K562 (cell line): Measurements from ENCODE around the gene PFKL. TPM values are rescaled to one million over a fixed set of nuclear protein-coding genes. Genes with fewer than 3 reads are reported as not detected.

Experiments used
- ATAC-seq: fragments of 200-7000 bp; cut with Tn5 transposase; 3 replicates; pipeline ENCODE4 v1.9.1; 2020; ENCODE audit warnings: moderate library complexity
- BruUV-seq: library from RNA; stranded (reverse); fragments of 400-500 nt; replicated peaks from 2 replicates; lab custom pipeline; 2021; lab: Mats Ljungman, UMichigan
- CTCF ChIA-PET: fragments of 300-600 bp; formaldehyde crosslinking; extraction: SDS; loops from one replicate; lab custom pipeline; 2021; ENCODE audit warnings: low intra/inter-chr PET ratio; lab: Yijun Ruan, JAX
- POLR2A ChIA-PET: fragments of 300-600, 350-650 bp; sonication (Branson Sonifier 250); formaldehyde crosslinking; extraction: SDS; loops from one replicate; lab custom pipeline; 2021; ENCODE audit warnings: antibody characterized with exemption, inconsistent platforms; lab: Yijun Ruan, JAX
- DNase-seq, 4 experiments: peaks; one replicate each; pipeline versions ENCODE4 v3.0.0 to v3.0.0-alpha.2; 2011 to 2018; ENCODE audit warnings: low spot score in 3 of 4, mixed read lengths in 3 of 4; ENCODE audit errors: extremely low read depth in 1 of 4
- FAIRE-seq: peaks from 2 replicates; lab custom pipeline; 2011; peaks lifted over from hg19 to GRCh38; lab: Jason Lieb, UNC
- H2AFZ ChIP-seq: 2 replicates; pipeline ENCODE4 v1.6.0; 2011; ENCODE audit warnings: low read depth, low read length, control low read depth, inconsistent platforms
- H3K27ac ChIP-seq: fragments of 200-600 bp; 3 replicates; pipeline ENCODE4 v1.8.0; 2011; ENCODE audit warnings: low read depth, mild to moderate bottlenecking, control low read depth, inconsistent platforms, low read length, moderate library complexity, mixed read lengths; ENCODE audit errors: extremely low read depth
- H3K27me3 ChIP-seq, 2 experiments: fragments of 300-600 bp in 1 of 2; 2 replicates in 1 of 2; 3 replicates in 1 of 2; pipeline versions ENCODE4 v1.6.0 to v1.8.0; 2011; ENCODE audit warnings: inconsistent platforms in 2 of 2, low read length in 2 of 2, mild to moderate bottlenecking in 1 of 2, mixed read lengths in 1 of 2, moderate library complexity in 1 of 2; ENCODE audit not compliant: control insufficient read depth in 2 of 2, insufficient read depth in 2 of 2
- H3K36me3 ChIP-seq: fragments of 300-600 bp; 3 replicates; pipeline ENCODE4 v1.8.0; 2011; ENCODE audit warnings: mild to moderate bottlenecking, low read length, inconsistent platforms; ENCODE audit not compliant: control insufficient read depth, insufficient read depth
- H3K4me1 ChIP-seq, 2 experiments: fragments of 200-600 bp in 1 of 2; replicated peaks in 1 of 2; 2 replicates in 1 of 2; 3 replicates in 1 of 2; pipeline versions ENCODE4 v1.5.1 to v1.8.0; 2011; ENCODE audit warnings: inconsistent platforms in 2 of 2, low read length in 2 of 2, mild to moderate bottlenecking in 1 of 2, mixed read lengths in 1 of 2, moderate library complexity in 1 of 2; ENCODE audit not compliant: control insufficient read depth in 2 of 2, insufficient read depth in 2 of 2
- H3K4me2 ChIP-seq: 2 replicates; pipeline ENCODE4 v1.6.1; 2011; ENCODE audit warnings: low read length, control low read depth, inconsistent platforms, mixed read lengths; ENCODE audit not compliant: insufficient read depth
- H3K4me3 ChIP-seq: fragments of 200-600 bp; sonication (generic), shearing (Covaris generic); 2 replicates; pipeline ENCODE4 v1.5.1; 2016; ENCODE audit warnings: control low read depth, inconsistent platforms
- H3K79me2 ChIP-seq: fragments of 200-600 bp; 3 replicates; pipeline ENCODE4 v1.8.0; 2011; ENCODE audit warnings: low read length, inconsistent platforms; ENCODE audit not compliant: control insufficient read depth, insufficient read depth
- H3K9ac ChIP-seq, 2 experiments: 2 replicates each; pipeline versions ENCODE4 v1.6.0 to v1.6.1; 2011; ENCODE audit warnings: low read depth in 2 of 2, low read length in 2 of 2, control low read depth in 1 of 2, inconsistent platforms in 1 of 2, mild to moderate bottlenecking in 1 of 2, mixed read lengths in 1 of 2; ENCODE audit not compliant: insufficient read depth in 1 of 2
- H3K9me1 ChIP-seq: one replicate; pipeline ENCODE4 v1.6.0; 2011; ENCODE audit warnings: inconsistent platforms, mild to moderate bottlenecking, low read length, moderate library complexity; ENCODE audit not compliant: control insufficient read depth, insufficient read depth
- H3K9me3 ChIP-seq: replicated peaks from 2 replicates; pipeline ENCODE4 v1.5.1; 2011; ENCODE audit warnings: low read depth, low read length, inconsistent platforms; ENCODE audit not compliant: control insufficient read depth, insufficient read depth
- H4K20me1 ChIP-seq: replicated peaks from 2 replicates; pipeline ENCODE4 v1.6.1; 2011; ENCODE audit warnings: low read length, inconsistent platforms, mixed read lengths; ENCODE audit not compliant: control insufficient read depth, insufficient read depth
- HDAC2 ChIP-seq: fragments of 450-650 bp; IDR thresholded peaks from 2 replicates; pipeline ENCODE4 v1.6.1; 2016; ENCODE audit warnings: mild to moderate bottlenecking
- HEY1 ChIP-seq: fragments of 250-450 bp; sonication (Bioruptor Pico); IDR thresholded peaks from 2 replicates; pipeline ENCODE4 v1.5.0; 2020; ENCODE audit warnings: mild to moderate bottlenecking, moderate library complexity, borderline replicate concordance
- MAFG ChIP-seq: fragments of 450-650 bp; conservative IDR thresholded peaks from 2 replicates; pipeline ENCODE4 v1.6.1; 2016; ENCODE audit warnings: missing genetic modification characterization, missing compliant biosample characterization
- SP1 ChIP-seq: sonication (generic); formaldehyde crosslinking; IDR thresholded peaks from 2 replicates; pipeline ENCODE4 v1.8.1; 2022; ENCODE audit warnings: mild to moderate bottlenecking, missing genetic modification reagents
- XRCC4 ChIP-seq: IDR thresholded peaks from one replicate; pipeline ENCODE4 v1.6.1; 2011; ENCODE audit not compliant: insufficient read depth, insufficient read length; ENCODE audit errors: extremely low read depth
- ZEB2 ChIP-seq: fragments of 450-650 bp; IDR thresholded peaks from 2 replicates; pipeline ENCODE4 v1.6.1; 2016
- WGBS: fragments of 100-300 bp; shearing (Covaris generic); methylation state at CpG from one replicate; pipeline ENCODE4 v1.1.6; 2016; ENCODE audit warnings: low coverage, mixed read lengths; ENCODE audit not compliant: insufficient coverage; ENCODE audit errors: missing lambda C conversion rate; 5-methylcytosine and 5-hydroxymethylcytosine counted together
- in situ Hi-C: fragments of 300-500 bp; cut with MboI; formaldehyde crosslinking; loops from 4 replicates; pipeline ENCODE4 v1.15.0; 2018; ENCODE audit warnings: inconsistent platforms, mixed read lengths
- intact Hi-C: fragments of 100-400 bp; cut with micrococcal nuclease; formaldehyde crosslinking; loops from 2 replicates; pipeline ENCODE4 v1.14.2; 2022
- polyA plus RNA-seq, 8 experiments: library from polyadenylated mRNA; depleted of rRNA in 4 of 8; stranded (reverse) in 5 of 8; unstranded in 3 of 8; fragments of >200 nt; fragmentation: Nextera tagmentation in 2 of 8; fragmentation: Illumina TruSeq in 1 of 8; extraction: Ambion mirVana in 2 of 8; extraction: Trizol in 1 of 8; gene quantifications; 2 replicates each; pipeline versions ENCODE4 v1.2.1 to v1.2.3, GENCODE V29; 2011 to 2014; ENCODE audit warnings: inconsistent platforms in 1 of 8, missing spikeins in 1 of 8
- total RNA-seq, 7 experiments: library from RNA; depleted of rRNA in 6 of 7; stranded (reverse); fragments of >200 nt in 6 of 7; fragmentation: Illumina TruSeq in 2 of 7; extraction: Trizol in 2 of 7; gene quantifications; 2 replicates each; pipeline versions ENCODE4 v1.2.1 to v1.2.3, GENCODE V29; 2011 to 2021; ENCODE audit warnings: low replicate concordance in 1 of 7

PFKL gene
- total and polyA plus RNA-seq, 9 of the 15 experiments (the other 6 are each of a cell fraction or from before 2014, with no cell fraction given): 1.1 to 124 (median 45.6) TPM

DNA sequence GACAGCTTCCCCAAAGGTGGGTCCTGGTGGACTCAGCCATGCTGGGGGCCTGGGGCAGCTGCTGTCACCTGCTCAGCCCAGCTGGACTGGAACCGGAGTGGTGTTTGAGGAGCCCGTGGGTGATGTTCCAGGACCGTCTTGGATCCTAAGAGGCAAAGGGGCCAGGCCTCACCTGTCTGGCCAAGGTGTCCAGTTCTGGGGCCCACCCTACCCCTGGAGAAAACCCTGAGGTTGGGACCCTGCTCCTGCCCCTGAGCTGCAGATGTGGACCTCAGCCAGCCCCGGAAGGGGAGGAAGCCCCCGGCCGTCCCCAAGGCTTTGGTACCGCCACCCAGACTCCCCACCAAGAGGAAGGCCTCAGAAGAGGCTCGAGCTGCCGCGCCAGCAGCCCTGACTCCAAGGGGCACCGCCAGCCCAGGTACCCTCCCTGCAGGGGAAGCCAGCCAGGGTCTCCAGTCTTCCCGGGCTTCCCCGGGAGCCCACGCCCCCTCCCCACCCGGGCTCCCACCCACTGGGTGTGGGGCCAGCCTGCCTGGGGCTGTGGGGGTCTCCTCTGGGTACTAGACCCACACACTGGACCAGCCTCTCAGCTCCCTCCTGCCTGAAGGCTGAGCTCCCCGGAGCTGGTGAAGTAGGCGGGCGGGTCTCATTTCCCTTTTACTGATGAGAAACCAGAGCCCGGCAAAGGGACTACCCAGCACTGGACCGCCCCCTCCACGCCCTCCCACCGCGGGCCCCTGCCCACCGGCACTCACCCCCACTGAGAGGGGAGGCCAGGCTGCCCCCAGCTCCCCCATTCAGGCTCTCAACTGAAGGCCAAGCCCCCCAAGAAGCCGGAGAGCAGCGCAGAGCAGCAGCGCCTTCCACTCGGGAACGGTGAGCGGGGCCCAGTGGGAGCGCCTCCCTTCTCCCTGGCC, 12.9 kb upstream of the PFKL start:
- no peaks in the 10 kb centered on the region for H3K9me1 ChIP-seq
- intact Hi-C loops: no loop called here
- ChIA-PET CTCF (no interaction called here), POLR2A (interaction anchor here (1.2 to 1.6 kb wide), 2 partner anchors 9 to 10 kb away, joined by 3 to 5 read pairs; no protein-coding TSS in a partner anchor)
- peaks cover 34 to 85% of the 10 kb centered on the region in 2 experiments; a peak in 4 of 5 replicates for H3K27me3 ChIP-seq
- no peak overlapping the region for H2AFZ ChIP-seq
- H3K9ac ChIP-seq: no peak overlapping the region
- H3K4me3 ChIP-seq: no peak overlapping the region
- BruUV-seq: no TSS peak
- H3K79me2 ChIP-seq: no peaks in the 10 kb centered on the region
- TF ChIP-seq ZEB2 (no peak), SP1 (no peak), HDAC2 (no peak), MAFG (tag) (no peak), HEY1 (CRISPR knock-in tag) (no peak), XRCC4 (no peak)
- peaks cover 21% of the 10 kb centered on the region for H4K20me1 ChIP-seq
- H3K27ac ChIP-seq: no peak overlapping the region
- H3K9me3 ChIP-seq: no peaks in the 10 kb centered on the region
- H3K36me3 ChIP-seq: no peaks in the 10 kb centered on the region
- FAIRE-seq: no peak
- peaks cover 0 to 51% of the 10 kb centered on the region in 2 experiments; a peak in 2 of 5 replicates for H3K4me1 ChIP-seq
- in situ Hi-C loops: loop anchor here (25.0 kb wide), 1 partner anchor 125 kb away; no protein-coding TSS in a partner anchor
- 8% methylated on average over 27 of the region's 31 CpGs for WGBS
- ATAC-seq: no peak
- no peak overlapping the region for H3K4me2 ChIP-seq
- DNase-seq: no peak
